AG04449 (cell line): Measurements from ENCODE around the gene SLC13A2.

ENCODE experiments used
- CTCF ChIA-PET: fragments of 350-600 bp; formaldehyde crosslinking; extraction: SDS; loops from one replicate; lab custom pipeline; 2021; ENCODE audit warnings: antibody characterized with exemption; lab: Yijun Ruan, JAX
- POLR2A ChIA-PET: fragments of 400-600, 350-600 bp; formaldehyde crosslinking; extraction: SDS; loops from one replicate; lab custom pipeline; 2020; ENCODE audit warnings: antibody characterized with exemption, inconsistent platforms; lab: Yijun Ruan, JAX
- DNase-seq: peaks from one replicate; pipeline ENCODE4 v3.0.0-alpha.2; 2010; ENCODE audit warnings: low read depth, low spot score
- H3K4me3 ChIP-seq: 2 replicates; pipeline ENCODE4 v1.5.1; 2011; ENCODE audit warnings: low read depth, mild to moderate bottlenecking, control low read depth, low read length
- CTCF ChIP-seq: IDR thresholded peaks from one replicate; pipeline ENCODE4 v1.5.1; 2011; ENCODE audit warnings: mild to moderate bottlenecking, moderate library complexity, low read length, control low read depth, inconsistent platforms; ENCODE audit not compliant: insufficient read depth; ENCODE audit errors: missing control alignments

SLC13A2 gene

GRCh38 chr17:28545787-28546415, 72.5 kb downstream of the SLC13A2 start:
- no peak for TF ChIP-seq CTCF
- no peak for DNase-seq
- no peak overlapping the region for H3K4me3 ChIP-seq
- CTCF ChIA-PET: interaction anchor here (1.7 to 8.9 kb wide), 5 partner anchors 9 to 67 kb away, joined by 5 to 107 read pairs (median 14); no protein-coding TSS in a partner anchor
- POLR2A ChIA-PET: interaction anchor here (0.9 kb wide), 1 partner anchor 26 kb away, joined by 3 read pairs; the partner anchor contains the start of gene PIGS

GRCh38 chr17:28547096-28547622, 73.7 kb downstream of the SLC13A2 start:
- TF ChIP-seq CTCF: no peak
- POLR2A ChIA-PET: no interaction called here
- no peak overlapping the region for H3K4me3 ChIP-seq
- CTCF ChIA-PET: interaction anchor here (1.0 to 8.9 kb wide), 13 partner anchors 10 to 99 kb away, joined by 3 to 107 read pairs (median 11); partner anchors contain the start of gene PIGS
- no peak for DNase-seq
